Mucosa of gallbladder (tissue), 1 donor: ENCODE results near the gene ZDHHC7. TPM values are rescaled to one million over a fixed set of nuclear protein-coding genes. Genes with fewer than 3 reads are reported as not detected.

ENCODE experiments used
- DNase-seq: peaks from one replicate; pipeline ENCODE4 v3.0.0-alpha.2; 2020; ENCODE audit warnings: low spot score
- total RNA-seq: library from RNA; stranded (reverse); gene quantifications from one replicate; pipeline ENCODE4 v1.2.1, GENCODE V29; 2021
- donor health status: DM: no; HTN: no; CAD: no.

Gene ZDHHC7
- total RNA-seq, 1 donor from 2014 or later = 56.4 TPM

GRCh38 chr16:84965428-84966415 lies 45.6 kb downstream of the ZDHHC7 start:
- no peak for DNase-seq

- no peak for DNase-seq
Measured at GRCh38 chr16:84964386-84965128, 46.8 kb downstream of the ZDHHC7 start.

GRCh38 chr16:84963066-84963465 lies 48.3 kb downstream of the ZDHHC7 start:
- DNase-seq = no peak

- DNase-seq = no peak
Measured at GRCh38 chr16:84960942-84961341, 50.4 kb downstream of the ZDHHC7 start.

GRCh38 chr16:84959784-84960417 lies 51.4 kb downstream of the ZDHHC7 start:
- DNase-seq = no peak

GRCh38 chr16:84959045-84959576 lies 52.2 kb downstream of the ZDHHC7 start:
- DNase-seq = no peak

- DNase-seq = no peak
Measured at GRCh38 chr16:84957792-84958191, 53.5 kb downstream of the ZDHHC7 start.

GRCh38 chr16:84957192-84957591 lies 54.1 kb downstream of the ZDHHC7 start:
- DNase-seq = no peak

- DNase-seq = no peak
Measured at GRCh38 chr16:84955427-84955826, 55.9 kb downstream of the ZDHHC7 start.

GRCh38 chr16:84953190-84953746 lies 58.1 kb downstream of the ZDHHC7 start:
- DNase-seq = no peak

- DNase-seq = peak; percentile 89
Measured at GRCh38 chr16:84952335-84953189, 58.8 kb downstream of the ZDHHC7 start.

- no peak for DNase-seq
Measured at GRCh38 chr16:84950906-84951305, 60.4 kb downstream of the ZDHHC7 start.

- no peak for DNase-seq
Measured at GRCh38 chr16:84949772-84950436, 61.4 kb downstream of the ZDHHC7 start.

- DNase-seq = no peak
Measured at GRCh38 chr16:84948851-84949610, 62.3 kb downstream of the ZDHHC7 start.

- no peak for DNase-seq
Measured at GRCh38 chr16:84947996-84948850, 63.1 kb downstream of the ZDHHC7 start.

GRCh38 chr16:84947022-84947421 lies 64.3 kb downstream of the ZDHHC7 start:
- no peak for DNase-seq

GRCh38 chr16:84943620-84944019 lies 67.7 kb downstream of the ZDHHC7 start:
- DNase-seq = no peak

GRCh38 chr16:84942786-84943185 lies 68.5 kb downstream of the ZDHHC7 start:
- no peak for DNase-seq
